Loucy (cell line): ENCODE measurements around the gene HPX.

Source experiments
- H2AFZ ChIP-seq: fragments of 200-600 bp; sonication (generic); 2 replicates; pipeline ENCODE4 v1.6.0; 2016; ENCODE audit warnings: antibody characterized with exemption, mild to moderate bottlenecking, low read length, moderate library complexity
- H3F3A ChIP-seq: fragments of 200-600 bp; 2 replicates; pipeline ENCODE4 v1.6.0; 2016; ENCODE audit warnings: antibody characterized with exemption, low read depth, mild to moderate bottlenecking
- H3K27me3 ChIP-seq: fragments of 200-600 bp; sonication (generic); 2 replicates; pipeline ENCODE4 v1.6.1; 2014; ENCODE audit warnings: low read length, mild to moderate bottlenecking; ENCODE audit not compliant: insufficient read depth, poor library complexity, severe bottlenecking
- H3K36me3 ChIP-seq: fragments of 200-600 bp; sonication (generic); 2 replicates; pipeline ENCODE4 v1.6.1; 2016; ENCODE audit warnings: low read length; ENCODE audit not compliant: insufficient read depth
- H3K4me1 ChIP-seq: fragments of 200-600 bp; sonication (generic); 2 replicates; pipeline ENCODE4 v1.5.1; 2014; ENCODE audit warnings: low read length, mild to moderate bottlenecking; ENCODE audit not compliant: insufficient read depth, poor library complexity, severe bottlenecking
- H3K4me2 ChIP-seq: fragments of 200-600 bp; sonication (generic); 2 replicates; pipeline ENCODE4 v1.6.0; 2014; ENCODE audit warnings: antibody characterized with exemption, low read length, low read depth, mild to moderate bottlenecking; ENCODE audit not compliant: poor library complexity, severe bottlenecking
- H3K4me3 ChIP-seq: fragments of 200-600 bp; sonication (generic); 2 replicates; pipeline ENCODE4 v1.5.1; 2014; ENCODE audit warnings: low read length, mild to moderate bottlenecking, mixed read lengths; ENCODE audit not compliant: poor library complexity, severe bottlenecking
- H3K79me2 ChIP-seq: fragments of 200-600 bp; sonication (generic); 2 replicates; pipeline ENCODE4 v1.6.1; 2014; ENCODE audit warnings: low read length; ENCODE audit not compliant: insufficient read depth
- H3K9ac ChIP-seq: fragments of 200-600 bp; sonication (generic); 2 replicates; pipeline ENCODE4 v1.6.0; 2014; ENCODE audit warnings: mild to moderate bottlenecking, low read depth, low read length, moderate library complexity; ENCODE audit not compliant: poor library complexity, severe bottlenecking
- H3K9me2 ChIP-seq: fragments of 200-600 bp; sonication (generic); replicated peaks from 2 replicates; pipeline ENCODE4 v1.6.1; 2016; ENCODE audit warnings: low read depth, low read length, mixed read lengths
- H3K9me3 ChIP-seq: fragments of 200-600 bp; sonication (generic); 2 replicates; pipeline ENCODE4 v1.6.1; 2014; ENCODE audit warnings: mild to moderate bottlenecking, antibody characterized with exemption, low read length, low read depth; ENCODE audit not compliant: insufficient read depth
- H4K20me1 ChIP-seq: fragments of 200-600 bp; sonication (generic); 2 replicates; pipeline ENCODE4 v1.6.0; 2014; ENCODE audit warnings: antibody characterized with exemption, low read length, mild to moderate bottlenecking; ENCODE audit not compliant: insufficient read depth, poor library complexity, severe bottlenecking
- EZH2phosphoT487 ChIP-seq: fragments of 200-600 bp; IDR thresholded peaks from 2 replicates; pipeline ENCODE4 v1.6.1; 2018; ENCODE audit warnings: antibody characterized with exemption, mild to moderate bottlenecking, moderate library complexity, borderline replicate concordance
- TF ChIP-seq, protein P1 (sequence below): fragments of 200-600 bp; sonication (generic); conservative IDR thresholded peaks from 2 replicates; pipeline ENCODE4 v1.5.1; 2014; ENCODE audit warnings: mild to moderate bottlenecking, antibody characterized with exemption, low read length

HPX gene

DNA sequence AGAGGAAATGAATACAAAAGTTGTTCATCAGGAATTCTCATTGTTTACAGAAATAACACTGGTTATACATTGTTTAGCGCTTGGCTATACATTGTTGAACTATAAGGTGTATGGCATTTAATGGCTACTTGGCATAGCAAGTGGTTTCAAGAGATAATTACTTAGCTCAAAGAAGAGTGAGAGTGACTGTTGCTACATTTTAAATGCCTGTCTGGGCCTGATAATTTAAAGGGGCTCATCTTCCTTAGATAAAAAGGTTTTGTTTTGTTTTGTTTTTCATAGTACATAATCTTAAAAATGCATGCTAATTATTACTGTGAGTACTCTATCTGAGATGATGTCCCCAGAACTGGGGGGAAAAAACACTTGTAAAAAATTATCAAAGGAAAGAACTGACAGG lies 52.0 kb downstream of the HPX start:
- H2AFZ ChIP-seq = no peak overlapping the region
- 0 out of 2 replicates have a peak, but pooled peaks cover 8% of the 10 kb centered on the region for H3K79me2 ChIP-seq
- H3F3A ChIP-seq = no peaks in the 10 kb centered on the region
- no peaks in the 10 kb centered on the region for H3K36me3 ChIP-seq
- H4K20me1 ChIP-seq = no peaks in the 10 kb centered on the region
- no peaks in the 10 kb centered on the region for H3K9me3 ChIP-seq
- no peaks in the 10 kb centered on the region for H3K27me3 ChIP-seq
- TF ChIP-seq, protein P1, sequence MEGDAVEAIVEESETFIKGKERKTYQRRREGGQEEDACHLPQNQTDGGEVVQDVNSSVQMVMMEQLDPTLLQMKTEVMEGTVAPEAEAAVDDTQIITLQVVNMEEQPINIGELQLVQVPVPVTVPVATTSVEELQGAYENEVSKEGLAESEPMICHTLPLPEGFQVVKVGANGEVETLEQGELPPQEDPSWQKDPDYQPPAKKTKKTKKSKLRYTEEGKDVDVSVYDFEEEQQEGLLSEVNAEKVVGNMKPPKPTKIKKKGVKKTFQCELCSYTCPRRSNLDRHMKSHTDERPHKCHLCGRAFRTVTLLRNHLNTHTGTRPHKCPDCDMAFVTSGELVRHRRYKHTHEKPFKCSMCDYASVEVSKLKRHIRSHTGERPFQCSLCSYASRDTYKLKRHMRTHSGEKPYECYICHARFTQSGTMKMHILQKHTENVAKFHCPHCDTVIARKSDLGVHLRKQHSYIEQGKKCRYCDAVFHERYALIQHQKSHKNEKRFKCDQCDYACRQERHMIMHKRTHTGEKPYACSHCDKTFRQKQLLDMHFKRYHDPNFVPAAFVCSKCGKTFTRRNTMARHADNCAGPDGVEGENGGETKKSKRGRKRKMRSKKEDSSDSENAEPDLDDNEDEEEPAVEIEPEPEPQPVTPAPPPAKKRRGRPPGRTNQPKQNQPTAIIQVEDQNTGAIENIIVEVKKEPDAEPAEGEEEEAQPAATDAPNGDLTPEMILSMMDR = no peak
- no peak for TF ChIP-seq EZH2phosphoT487
- peak overlapping the region; percentile 77 for H3K4me2 ChIP-seq
- no peak overlapping the region for H3K4me3 ChIP-seq
- H3K9ac ChIP-seq = no peak overlapping the region
- H3K4me1 ChIP-seq = peaks cover 26% of the 10 kb centered on the region
- H3K9me2 ChIP-seq = no peaks in the 10 kb centered on the region

DNA sequence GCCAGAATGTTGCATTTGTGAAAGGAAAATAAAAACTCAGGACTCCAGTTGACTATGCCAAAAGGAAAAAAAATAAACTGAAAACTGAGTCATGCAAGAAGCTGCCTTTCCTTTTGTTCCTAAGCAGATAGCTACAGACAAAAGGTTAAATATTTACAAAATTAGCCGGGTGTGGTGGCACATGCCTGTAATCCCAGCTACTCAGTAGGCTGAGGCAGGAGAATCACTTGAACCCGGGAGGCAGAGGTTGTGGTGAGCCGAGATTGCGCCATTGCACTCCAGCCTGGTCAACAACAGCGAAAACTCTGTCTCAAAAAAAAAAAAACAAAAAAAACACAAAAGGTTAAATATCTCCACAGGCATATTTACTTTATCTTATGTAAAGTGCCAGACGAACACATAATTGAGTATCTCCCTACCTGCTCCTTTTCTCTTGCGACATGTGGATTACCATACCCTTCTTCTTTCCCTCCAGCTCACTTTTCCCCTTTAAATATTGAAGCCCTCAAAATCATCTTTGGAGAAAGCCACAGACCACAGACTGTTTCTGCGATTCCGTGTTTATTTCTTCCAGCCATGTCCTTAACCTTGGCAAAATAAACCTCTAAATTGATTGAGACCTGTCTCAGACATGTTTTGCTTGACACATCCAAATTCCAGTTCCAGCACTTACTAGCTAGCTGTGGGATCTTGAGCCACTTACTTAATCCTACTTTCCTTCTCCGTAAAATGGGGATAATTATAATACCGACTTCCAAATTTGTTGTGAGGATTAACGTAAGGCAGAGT lies 52.8 kb downstream of the HPX start:
- 0 out of 2 replicates have a peak, but pooled peaks cover 8% of the 10 kb centered on the region for H3K79me2 ChIP-seq
- no peak overlapping the region for H3K4me2 ChIP-seq
- H3K27me3 ChIP-seq = no peaks in the 10 kb centered on the region
- H3K9me3 ChIP-seq = no peaks in the 10 kb centered on the region
- H3F3A ChIP-seq = no peaks in the 10 kb centered on the region
- no peak overlapping the region for H3K4me3 ChIP-seq
- no peaks in the 10 kb centered on the region for H3K36me3 ChIP-seq
- no peaks in the 10 kb centered on the region for H4K20me1 ChIP-seq
- H3K9ac ChIP-seq = no peak overlapping the region
- TF ChIP-seq, protein P1 = no peak
- no peak for TF ChIP-seq EZH2phosphoT487
- no peaks in the 10 kb centered on the region for H3K9me2 ChIP-seq
- H2AFZ ChIP-seq = no peak overlapping the region
- peaks cover 26% of the 10 kb centered on the region for H3K4me1 ChIP-seq

DNA sequence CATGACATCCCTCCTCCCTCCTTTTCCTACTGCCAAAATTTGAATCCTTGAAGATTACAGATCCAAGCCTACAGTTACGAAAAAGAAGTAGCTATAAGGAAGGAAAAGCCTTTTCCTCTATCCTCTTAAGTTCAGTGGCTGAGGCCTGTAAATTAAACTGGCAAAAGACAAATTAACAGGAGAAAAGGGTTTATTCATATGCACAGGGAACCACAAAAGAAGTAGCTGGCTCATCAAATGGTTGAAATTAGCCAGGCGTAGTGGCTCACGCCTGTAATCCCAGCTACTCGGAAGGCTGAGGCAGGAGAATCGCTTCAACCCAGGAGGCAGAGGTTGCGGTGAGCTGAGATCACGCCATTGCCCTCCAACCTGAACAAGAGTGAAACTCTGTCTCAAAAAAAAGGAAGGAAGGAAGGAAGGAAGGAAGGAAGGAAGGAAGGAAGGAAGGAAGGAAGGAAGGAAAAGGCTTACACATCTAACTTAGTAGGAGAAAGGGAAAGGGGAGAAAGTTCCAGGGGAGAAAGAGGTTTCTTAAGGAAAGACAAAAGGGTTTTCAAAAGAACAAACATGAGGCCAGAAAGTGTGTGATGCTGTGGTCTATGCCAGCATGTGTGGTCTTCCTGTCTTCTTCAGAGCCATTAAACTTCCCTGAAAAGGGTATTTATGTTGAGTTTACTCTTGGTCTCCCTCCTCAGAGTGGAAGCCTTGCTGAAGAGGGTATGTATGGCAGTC lies 55.6 kb downstream of the HPX start:
- Histone ChIP-seq H3K4me3 (no peak overlapping the region), H3K9ac (no peak overlapping the region), H3F3A (no peaks in the 10 kb centered on the region), H3K9me3 (no peaks in the 10 kb centered on the region), H3K9me2 (no peaks in the 10 kb centered on the region), H3K4me1 (peaks cover 19% of the 10 kb centered on the region), H3K4me2 (no peak overlapping the region), H3K27me3 (no peaks in the 10 kb centered on the region), H2AFZ (no peak overlapping the region), H3K79me2 (no peaks in the 10 kb centered on the region), H3K36me3 (no peaks in the 10 kb centered on the region), H4K20me1 (no peaks in the 10 kb centered on the region)
- TF ChIP-seq, protein P1 = no peak
- no peak for TF ChIP-seq EZH2phosphoT487
